HepG2 (cell line): ENCODE results near the gene MEA1. TPM values are rescaled to one million over a fixed set of nuclear protein-coding genes. Genes with fewer than 3 reads are reported as not detected.

Experiments
- ATM ChIP-seq: fragments of 450-650 bp; IDR thresholded peaks from 2 replicates; pipeline ENCODE4 v1.7.1; 2017; ENCODE audit warnings: mild to moderate bottlenecking, borderline replicate concordance
- DMAP1 ChIP-seq: IDR thresholded peaks from 2 replicates; pipeline ENCODE4 v1.6.1; 2016
- ELF4 ChIP-seq: sonication (generic); formaldehyde crosslinking; IDR thresholded peaks from 2 replicates; pipeline ENCODE4 v1.5.0; 2020; ENCODE audit warnings: missing genetic modification reagents, mild to moderate bottlenecking, moderate library complexity, borderline replicate concordance
- FOXC1 ChIP-seq: sonication (generic); formaldehyde crosslinking; IDR thresholded peaks from 2 replicates; pipeline ENCODE4 v1.8.0; 2022; ENCODE audit warnings: mild to moderate bottlenecking, missing genetic modification reagents, borderline replicate concordance
- HHEX ChIP-seq: IDR thresholded peaks from 2 replicates; pipeline ENCODE4 v1.6.1; 2016; ENCODE audit warnings: control low read depth
- KAT8 ChIP-seq: IDR thresholded peaks from 2 replicates; pipeline ENCODE4 v1.6.1; 2016; ENCODE audit warnings: missing genetic modification reagents, missing compliant biosample characterization
- KLF9 ChIP-seq: IDR thresholded peaks from 2 replicates; pipeline ENCODE4 v1.6.1; 2016; ENCODE audit warnings: low read depth
- MBNL3 ChIP-seq: fragments of 250-450 bp; sonication (Bioruptor Pico); conservative IDR thresholded peaks from 2 replicates; pipeline ENCODE4 v1.8.0; 2022; ENCODE audit warnings: mild to moderate bottlenecking, inconsistent platforms
- NCOR1 ChIP-seq: fragments of 200-600 bp; sonication (generic); IDR thresholded peaks from 2 replicates; pipeline ENCODE4 v1.7.0; 2017; ENCODE audit warnings: antibody characterized with exemption, low read length, borderline replicate concordance
- NONO ChIP-seq, 2 experiments: fragments of 450-650 bp in 1 of 2; sonication (generic) in 1 of 2; formaldehyde crosslinking in 1 of 2; IDR thresholded peaks in 1 of 2; conservative IDR thresholded peaks in 1 of 2; 2 replicates each; pipeline versions ENCODE4 v1.6.1 to v1.8.0; 2017 to 2022; ENCODE audit warnings: mild to moderate bottlenecking in 1 of 2, missing genetic modification reagents in 1 of 2, moderate library complexity in 1 of 2
- POLR2A ChIP-seq, 2 experiments: IDR thresholded peaks; 2 replicates each; pipeline ENCODE4 v1.6.1; 2011; ENCODE audit warnings: low read depth in 2 of 2, low read length in 2 of 2, mild to moderate bottlenecking in 1 of 2, moderate library complexity in 1 of 2; ENCODE audit not compliant: insufficient read depth in 1 of 2
- SETDB1 ChIP-seq: sonication (generic); formaldehyde crosslinking; IDR thresholded peaks from 2 replicates; pipeline ENCODE4 v1.5.1; 2020; ENCODE audit warnings: missing genetic modification reagents, mild to moderate bottlenecking, borderline replicate concordance
- SRF ChIP-seq: IDR thresholded peaks from 2 replicates; pipeline ENCODE4 v1.6.1; 2011; ENCODE audit warnings: mild to moderate bottlenecking, low read depth, low read length, moderate library complexity
- TOPORS ChIP-seq: sonication (generic); formaldehyde crosslinking; IDR thresholded peaks from 2 replicates; pipeline ENCODE4 v1.8.0; 2023; ENCODE audit warnings: mild to moderate bottlenecking, missing genetic modification reagents
- ZBTB42 ChIP-seq: sonication (generic); formaldehyde crosslinking; IDR thresholded peaks from 2 replicates; pipeline ENCODE4 v1.5.0; 2020; ENCODE audit warnings: mild to moderate bottlenecking, missing genetic modification reagents
- ZFX ChIP-seq: sonication (generic); formaldehyde crosslinking; IDR thresholded peaks from 2 replicates; pipeline ENCODE4 v1.4.0; 2020; ENCODE audit warnings: mild to moderate bottlenecking, low read depth, missing genetic modification reagents, moderate library complexity
- ZNF180 ChIP-seq: sonication (generic); formaldehyde crosslinking; IDR thresholded peaks from 2 replicates; pipeline ENCODE4 v1.4.0; 2020; ENCODE audit warnings: low read depth, missing genetic modification reagents, borderline replicate concordance
- ZNF264 ChIP-seq: sonication (generic); formaldehyde crosslinking; IDR thresholded peaks from 2 replicates; pipeline ENCODE4 v1.4.0; 2020; ENCODE audit warnings: missing genetic modification reagents
- ZNF292 ChIP-seq: sonication (generic); formaldehyde crosslinking; IDR thresholded peaks from 2 replicates; pipeline ENCODE4 v1.8.1; 2022; ENCODE audit warnings: mild to moderate bottlenecking, low read depth, missing genetic modification reagents, borderline replicate concordance
- ZNF350 ChIP-seq: sonication (generic); formaldehyde crosslinking; IDR thresholded peaks from 2 replicates; pipeline ENCODE4 v1.4.0; 2020; ENCODE audit warnings: mild to moderate bottlenecking, low read depth, missing genetic modification reagents, borderline replicate concordance
- ZNF550 ChIP-seq: sonication (generic); formaldehyde crosslinking; IDR thresholded peaks from 2 replicates; pipeline ENCODE4 v1.4.0; 2020; ENCODE audit warnings: mild to moderate bottlenecking, missing genetic modification reagents, borderline replicate concordance
- polyA plus RNA-seq, 8 experiments: library from polyadenylated mRNA; depleted of rRNA in 3 of 8; stranded (reverse) in 7 of 8; unstranded in 1 of 8; fragments of >200 nt; fragmentation: Illumina TruSeq in 4 of 8; extraction: Trizol in 4 of 8; gene quantifications; 2 replicates each; pipeline versions ENCODE4 v1.2.1 to v1.2.3, GENCODE V29; 2011 to 2016; ENCODE audit warnings: low read depth in 4 of 8, missing spikeins in 1 of 8, mixed read lengths in 1 of 8; ENCODE audit not compliant: insufficient read depth in 1 of 8
- total RNA-seq, 5 experiments: library from RNA; depleted of rRNA; stranded (reverse); fragments of >200 nt; fragmentation: Illumina TruSeq; extraction: Trizol; gene quantifications; 2 replicates each; pipeline ENCODE4 v1.2.3, GENCODE V29; 2016; ENCODE audit warnings: low read depth in 1 of 5
- TF ChIP-seq, protein P1 (sequence below): sonication (generic); formaldehyde crosslinking; IDR thresholded peaks from 2 replicates; pipeline ENCODE4 v1.5.1; 2020; ENCODE audit warnings: missing genetic modification reagents, mild to moderate bottlenecking, borderline replicate concordance
- TF ChIP-seq, protein P2 (sequence below): sonication (generic); formaldehyde crosslinking; IDR thresholded peaks from 2 replicates; pipeline ENCODE4 v1.4.0; 2020; ENCODE audit warnings: missing genetic modification reagents, borderline replicate concordance
- TF ChIP-seq, protein P3 (sequence below): IDR thresholded peaks from 2 replicates; pipeline ENCODE4 v1.6.1; 2016; ENCODE audit warnings: missing compliant biosample characterization, missing genetic modification reagents, borderline replicate concordance
- TF ChIP-seq, protein P4 (sequence below): sonication (generic); formaldehyde crosslinking; IDR thresholded peaks from 2 replicates; pipeline ENCODE4 v1.4.0; 2020; ENCODE audit warnings: missing genetic modification reagents, borderline replicate concordance

The MEA1 gene
- total and polyA plus RNA-seq, 2 of the 13 experiments (the other 11 are each of a cell fraction or from before 2014, with no cell fraction given) = 75.6 to 86.2 TPM

DNA sequence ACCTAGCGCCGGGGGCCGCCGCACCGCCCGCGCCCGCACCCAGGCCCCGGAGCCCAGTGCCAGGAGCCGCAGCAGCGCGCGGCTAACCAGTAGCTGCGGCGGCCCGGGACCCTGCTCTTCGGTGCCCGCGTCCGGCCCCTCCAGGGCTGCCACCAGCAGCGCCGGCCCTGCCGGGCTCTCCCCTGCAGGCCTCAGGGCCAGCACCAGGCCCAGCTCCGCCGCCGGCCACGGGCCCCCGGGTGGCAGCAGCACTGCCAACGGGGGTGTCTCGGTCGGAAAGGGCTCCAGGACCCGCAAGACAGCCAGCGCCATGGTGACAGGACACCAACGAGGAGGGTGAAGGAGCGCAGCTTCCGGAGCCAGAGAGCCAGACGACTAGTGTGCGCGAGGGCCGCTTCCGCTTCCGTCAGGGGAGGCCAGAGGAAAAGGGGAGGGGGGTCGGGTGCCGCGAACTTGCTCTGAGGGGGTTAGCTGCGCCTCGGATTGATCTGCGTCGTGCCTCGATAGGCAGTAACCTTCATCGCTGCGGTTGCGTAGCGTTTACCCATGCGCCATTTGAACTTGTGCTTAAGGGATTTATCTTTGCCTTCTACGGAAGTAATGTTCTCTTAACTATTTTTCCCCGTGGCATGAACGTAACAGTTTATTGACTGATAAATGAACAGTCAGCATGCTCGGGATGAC lies 34.8 kb downstream of the MEA1 start, which contains the start of gene PEX6 (continued):
- TF ChIP-seq, protein P1, sequence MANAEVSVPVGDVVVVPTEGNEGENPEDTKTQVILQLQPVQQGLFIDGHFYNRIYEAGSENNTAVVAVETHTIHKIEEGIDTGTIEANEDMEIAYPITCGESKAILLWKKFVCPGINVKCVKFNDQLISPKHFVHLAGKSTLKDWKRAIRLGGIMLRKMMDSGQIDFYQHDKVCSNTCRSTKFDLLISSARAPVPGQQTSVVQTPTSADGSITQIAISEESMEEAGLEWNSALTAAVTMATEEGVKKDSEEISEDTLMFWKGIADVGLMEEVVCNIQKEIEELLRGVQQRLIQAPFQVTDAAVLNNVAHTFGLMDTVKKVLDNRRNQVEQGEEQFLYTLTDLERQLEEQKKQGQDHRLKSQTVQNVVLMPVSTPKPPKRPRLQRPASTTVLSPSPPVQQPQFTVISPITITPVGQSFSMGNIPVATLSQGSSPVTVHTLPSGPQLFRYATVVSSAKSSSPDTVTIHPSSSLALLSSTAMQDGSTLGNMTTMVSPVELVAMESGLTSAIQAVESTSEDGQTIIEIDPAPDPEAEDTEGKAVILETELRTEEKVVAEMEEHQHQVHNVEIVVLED (CRISPR knock-in tag) = peak; percentile 81
- TF ChIP-seq KLF9 (CRISPR knock-in tag) = peak; percentile 72; the same call in 1 of the 2 replicates
- peak; percentile 94 for TF ChIP-seq KAT8 (CRISPR knock-in tag)
- TF ChIP-seq, protein P2, sequence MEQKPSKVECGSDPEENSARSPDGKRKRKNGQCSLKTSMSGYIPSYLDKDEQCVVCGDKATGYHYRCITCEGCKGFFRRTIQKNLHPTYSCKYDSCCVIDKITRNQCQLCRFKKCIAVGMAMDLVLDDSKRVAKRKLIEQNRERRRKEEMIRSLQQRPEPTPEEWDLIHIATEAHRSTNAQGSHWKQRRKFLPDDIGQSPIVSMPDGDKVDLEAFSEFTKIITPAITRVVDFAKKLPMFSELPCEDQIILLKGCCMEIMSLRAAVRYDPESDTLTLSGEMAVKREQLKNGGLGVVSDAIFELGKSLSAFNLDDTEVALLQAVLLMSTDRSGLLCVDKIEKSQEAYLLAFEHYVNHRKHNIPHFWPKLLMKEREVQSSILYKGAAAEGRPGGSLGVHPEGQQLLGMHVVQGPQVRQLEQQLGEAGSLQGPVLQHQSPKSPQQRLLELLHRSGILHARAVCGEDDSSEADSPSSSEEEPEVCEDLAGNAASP = peak; percentile 55; the same call in 1 of the 2 replicates
- TF ChIP-seq, protein P3, sequence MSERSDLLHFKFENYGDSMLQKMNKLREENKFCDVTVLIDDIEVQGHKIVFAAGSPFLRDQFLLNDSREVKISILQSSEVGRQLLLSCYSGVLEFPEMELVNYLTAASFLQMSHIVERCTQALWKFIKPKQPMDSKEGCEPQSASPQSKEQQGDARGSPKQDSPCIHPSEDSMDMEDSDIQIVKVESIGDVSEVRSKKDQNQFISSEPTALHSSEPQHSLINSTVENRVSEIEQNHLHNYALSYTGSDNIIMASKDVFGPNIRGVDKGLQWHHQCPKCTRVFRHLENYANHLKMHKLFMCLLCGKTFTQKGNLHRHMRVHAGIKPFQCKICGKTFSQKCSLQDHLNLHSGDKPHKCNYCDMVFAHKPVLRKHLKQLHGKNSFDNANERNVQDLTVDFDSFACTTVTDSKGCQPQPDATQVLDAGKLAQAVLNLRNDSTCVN (CRISPR knock-in tag) = 0 out of 2 replicates have a peak, but pooled peaks have one; percentile 30
- no peak for TF ChIP-seq HHEX (CRISPR knock-in tag)
- peak; percentile 84; the same call in 1 of the 2 replicates for TF ChIP-seq ZNF350
- no peak for TF ChIP-seq NCOR1
- peak; percentile 97 for TF ChIP-seq ZNF264 (CRISPR knock-in tag)
- TF ChIP-seq DMAP1 = peak; percentile 95
- peak; percentile 53; the same call in 1 of the 2 replicates for TF ChIP-seq ZNF180 (CRISPR knock-in tag)
- no peak for TF ChIP-seq TOPORS (CRISPR knock-in tag)
- TF ChIP-seq MBNL3 (CRISPR knock-in tag) = no peak
- TF ChIP-seq ATM = no peak
- peak; percentile 96 for TF ChIP-seq ZFX (CRISPR knock-in tag)
- TF ChIP-seq SRF = no peak
- 0 out of 2 replicates have a peak, but pooled peaks have one; percentile 29 for TF ChIP-seq ZNF550 (CRISPR knock-in tag)
- TF ChIP-seq ZBTB42 (CRISPR knock-in tag) = peak; percentile 87; the same call in 1 of the 2 replicates
- TF ChIP-seq, protein P4, sequence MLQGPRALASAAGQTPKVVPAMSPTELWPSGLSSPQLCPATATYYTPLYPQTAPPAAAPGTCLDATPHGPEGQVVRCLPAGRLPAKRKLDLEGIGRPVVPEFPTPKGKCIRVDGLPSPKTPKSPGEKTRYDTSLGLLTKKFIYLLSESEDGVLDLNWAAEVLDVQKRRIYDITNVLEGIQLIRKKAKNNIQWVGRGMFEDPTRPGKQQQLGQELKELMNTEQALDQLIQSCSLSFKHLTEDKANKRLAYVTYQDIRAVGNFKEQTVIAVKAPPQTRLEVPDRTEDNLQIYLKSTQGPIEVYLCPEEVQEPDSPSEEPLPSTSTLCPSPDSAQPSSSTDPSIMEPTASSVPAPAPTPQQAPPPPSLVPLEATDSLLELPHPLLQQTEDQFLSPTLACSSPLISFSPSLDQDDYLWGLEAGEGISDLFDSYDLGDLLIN (CRISPR knock-in tag) = peak; percentile 39; the same call in 1 of the 2 replicates
- peak; percentile 95 for TF ChIP-seq FOXC1 (CRISPR knock-in tag)
- no peak for TF ChIP-seq SETDB1 (CRISPR knock-in tag)
- peak; percentile 86 for TF ChIP-seq ELF4 (CRISPR knock-in tag)
- peak; percentile 84; the same call in 1 of the 2 replicates for TF ChIP-seq ZNF292
- peak; percentile 96 for TF ChIP-seq POLR2A (IDR thresholded peaks at IDR 0.05; ENCODE audit: insufficient read depth in 1 of 2, low read depth in 2 of 2, low read length in 2 of 2)
- no peak for TF ChIP-seq NONO (IDR thresholded peaks at IDR 0.05)
- peak; percentile 82 for TF ChIP-seq NONO (CRISPR knock-in tag; conservative IDR thresholded peaks at IDR 0.05)
